Measurements from ENCODE around the gene CYLD.

The CYLD gene

DNA sequence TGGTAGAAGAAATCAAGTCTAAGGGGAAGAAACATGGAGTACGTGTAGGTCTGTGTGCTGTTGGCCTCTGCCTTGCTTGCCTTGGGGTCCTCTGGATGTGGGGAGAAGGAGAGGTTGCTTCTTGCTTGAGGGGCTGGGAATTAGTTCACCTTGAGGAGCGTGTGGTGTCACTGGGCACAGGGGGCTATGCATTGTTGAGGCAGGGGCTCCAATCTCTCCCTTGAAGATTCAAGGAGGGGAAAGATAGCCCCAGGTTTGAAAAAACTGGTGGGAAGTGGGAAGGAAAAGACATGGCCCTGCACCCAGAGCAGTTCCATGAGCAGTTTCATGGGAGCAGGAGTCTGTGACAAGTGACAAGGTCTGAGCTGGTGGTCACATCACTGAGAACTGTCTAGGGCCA lies 103.4 kb downstream of the CYLD start:
- DNase-seq (ENCODE audit: low read depth): no peak

DNA sequence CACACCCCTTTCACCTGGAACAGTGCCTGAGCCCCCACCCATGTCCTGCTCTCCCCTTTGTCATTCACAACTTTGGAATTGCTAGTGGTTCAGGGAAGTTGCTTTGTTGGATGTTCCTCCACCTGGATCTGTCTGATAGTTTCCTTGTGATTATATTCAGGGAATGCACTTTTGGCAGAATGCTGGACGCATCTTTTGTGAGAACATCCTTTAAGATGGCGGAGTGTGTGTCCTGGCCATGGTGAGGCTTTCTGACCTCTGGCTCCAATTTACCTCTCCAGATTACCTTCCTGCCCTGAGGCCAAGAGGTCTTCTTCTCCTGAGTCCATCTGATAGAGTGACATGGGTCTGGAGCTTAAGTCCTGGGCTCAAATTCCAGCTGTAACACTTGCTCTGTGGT lies 104.6 kb downstream of the CYLD start:
- DNase-seq (ENCODE audit: low read depth): no peak
- TF ChIP-seq, protein P1, sequence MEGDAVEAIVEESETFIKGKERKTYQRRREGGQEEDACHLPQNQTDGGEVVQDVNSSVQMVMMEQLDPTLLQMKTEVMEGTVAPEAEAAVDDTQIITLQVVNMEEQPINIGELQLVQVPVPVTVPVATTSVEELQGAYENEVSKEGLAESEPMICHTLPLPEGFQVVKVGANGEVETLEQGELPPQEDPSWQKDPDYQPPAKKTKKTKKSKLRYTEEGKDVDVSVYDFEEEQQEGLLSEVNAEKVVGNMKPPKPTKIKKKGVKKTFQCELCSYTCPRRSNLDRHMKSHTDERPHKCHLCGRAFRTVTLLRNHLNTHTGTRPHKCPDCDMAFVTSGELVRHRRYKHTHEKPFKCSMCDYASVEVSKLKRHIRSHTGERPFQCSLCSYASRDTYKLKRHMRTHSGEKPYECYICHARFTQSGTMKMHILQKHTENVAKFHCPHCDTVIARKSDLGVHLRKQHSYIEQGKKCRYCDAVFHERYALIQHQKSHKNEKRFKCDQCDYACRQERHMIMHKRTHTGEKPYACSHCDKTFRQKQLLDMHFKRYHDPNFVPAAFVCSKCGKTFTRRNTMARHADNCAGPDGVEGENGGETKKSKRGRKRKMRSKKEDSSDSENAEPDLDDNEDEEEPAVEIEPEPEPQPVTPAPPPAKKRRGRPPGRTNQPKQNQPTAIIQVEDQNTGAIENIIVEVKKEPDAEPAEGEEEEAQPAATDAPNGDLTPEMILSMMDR (IDR thresholded peaks at IDR 0.05; ENCODE audit: insufficient read depth, low read depth, low read length, missing control alignments): no peak

More for the DNA sequence above, 103.4 kb downstream of the CYLD start:
- H3K4me3 ChIP-seq (ENCODE audit: low read length): no peak overlapping the region
- TF ChIP-seq, protein P1 (IDR thresholded peaks at IDR 0.05; ENCODE audit: insufficient read depth, low read depth, low read length, missing control alignments): no peak

DNA sequence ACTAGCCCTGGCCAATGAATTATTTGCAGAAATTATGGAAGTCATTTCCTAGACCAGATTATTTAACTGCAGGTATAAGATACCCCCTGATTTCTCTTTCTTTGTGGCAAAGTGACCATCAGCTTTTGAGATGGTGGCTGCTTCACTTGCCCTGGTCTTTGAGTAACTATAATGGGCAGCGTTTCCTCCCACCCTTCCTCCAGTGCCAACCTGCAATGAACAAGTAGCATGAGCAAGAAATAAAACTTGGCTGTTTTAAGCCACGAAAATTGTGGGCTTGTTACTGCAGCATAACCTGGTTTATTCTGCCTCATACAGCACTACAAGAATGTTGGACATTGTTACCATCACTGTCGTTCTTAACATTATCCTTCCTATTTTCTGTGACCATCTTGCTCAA lies 105.3 kb downstream of the CYLD start:
- TF ChIP-seq, protein P1 (IDR thresholded peaks at IDR 0.05; ENCODE audit: insufficient read depth, low read depth, low read length, missing control alignments): no peak

More for the DNA sequence above, 104.6 kb downstream of the CYLD start:
- no peak overlapping the region for H3K4me3 ChIP-seq (ENCODE audit: low read length)

DNA sequence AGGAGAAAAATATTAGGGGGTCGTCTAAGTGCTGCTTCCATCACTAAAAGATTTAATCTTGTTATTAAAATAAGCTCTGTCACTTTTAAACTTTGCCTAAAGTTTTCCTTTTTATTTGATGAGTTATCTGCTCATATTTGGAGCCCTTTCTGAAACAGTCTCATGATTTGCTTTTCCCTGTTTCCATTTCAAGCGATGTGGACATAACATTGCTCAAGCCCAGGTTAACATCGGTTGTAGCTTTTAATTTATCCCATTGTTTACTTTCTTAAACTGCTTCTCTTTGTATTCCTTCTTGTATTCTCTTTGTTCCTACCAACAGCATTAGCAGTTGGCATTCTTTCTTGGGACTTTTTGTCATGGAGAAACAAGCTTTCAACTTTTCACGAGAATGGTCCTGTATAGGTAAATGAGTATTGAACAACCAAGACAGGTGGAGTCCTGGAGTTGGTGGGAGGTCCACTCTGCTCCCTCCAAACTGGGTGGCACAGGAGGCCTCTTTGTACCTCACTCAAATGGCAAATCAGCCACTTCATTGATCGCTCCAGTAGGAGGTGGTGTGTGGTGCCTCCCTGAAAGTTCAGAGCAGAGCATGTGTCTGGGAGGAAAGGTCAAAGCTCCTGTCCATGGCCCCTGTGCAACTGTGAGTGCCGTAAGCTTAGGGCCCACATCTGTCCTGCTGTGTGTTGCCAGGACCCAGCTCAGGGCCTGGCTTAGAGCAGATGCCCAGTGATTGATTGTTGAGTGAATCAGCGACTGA lies 107.0 kb downstream of the CYLD start:
- no peak for DNase-seq (ENCODE audit: low read depth)

More for the DNA sequence above, 105.3 kb downstream of the CYLD start:
- no peak overlapping the region for H3K4me3 ChIP-seq (ENCODE audit: low read length)
- DNase-seq (ENCODE audit: low read depth): no peak

More for the DNA sequence above, 107.0 kb downstream of the CYLD start:
- TF ChIP-seq, protein P1 (IDR thresholded peaks at IDR 0.05; ENCODE audit: insufficient read depth, low read depth, low read length, missing control alignments): no peak
- no peak overlapping the region for H3K4me3 ChIP-seq (ENCODE audit: low read length)
